Fibroblast of the conjunctiva (primary cell): Measurements from ENCODE around the gene ECEL1.
"Not testable (repeated sequence)": the region's sequence is repeated elsewhere in the genome, so short reads cannot be mapped to it uniquely, and the experiment has no call there.

Source experiments
- DNase-seq: peaks from one replicate; pipeline ENCODE4 v3.0.0-alpha.2; 2010; ENCODE audit warnings: low read depth

Gene ECEL1

GRCh38 chr2:232441147-232441651 is 46.4 kb downstream of the ECEL1 start:
- DNase-seq: no peak

GRCh38 chr2:232440220-232441018 is 47.2 kb downstream of the ECEL1 start:
- peak; percentile 39 for DNase-seq

GRCh38 chr2:232439758-232440135 is 47.9 kb downstream of the ECEL1 start:
- no peak for DNase-seq

- DNase-seq: no peak
Measured at GRCh38 chr2:232438951-232439757, 48.5 kb downstream of the ECEL1 start.

- no peak for DNase-seq
Measured at GRCh38 chr2:232438091-232438490, 49.5 kb downstream of the ECEL1 start.

- DNase-seq: no peak
Measured at GRCh38 chr2:232437195-232437571, 50.5 kb downstream of the ECEL1 start.

- DNase-seq: no peak
Measured at GRCh38 chr2:232436381-232437194, 51.0 kb downstream of the ECEL1 start.

- no peak for DNase-seq
Measured at GRCh38 chr2:232435805-232436204, 51.8 kb downstream of the ECEL1 start.

GRCh38 chr2:232435375-232435648 is 52.3 kb downstream of the ECEL1 start:
- no peak for DNase-seq

- no peak for DNase-seq
Measured at GRCh38 chr2:232434563-232435374, 52.9 kb downstream of the ECEL1 start.

GRCh38 chr2:232434091-232434490 is 53.5 kb downstream of the ECEL1 start:
- DNase-seq: no peak

- DNase-seq: not testable (repeated sequence)
Measured at GRCh38 chr2:232433622-232434021, 54.0 kb downstream of the ECEL1 start.

GRCh38 chr2:232432598-232433184 is 54.9 kb downstream of the ECEL1 start:
- DNase-seq: no peak

GRCh38 chr2:232431705-232432590 is 55.7 kb downstream of the ECEL1 start:
- DNase-seq: no peak
